PC-3 (cell line): ENCODE data around the gene STARD10.

ENCODE experiments used
- EZH2 ChIP-seq: fragments of 300-600 bp; sonication (generic); IDR thresholded peaks from one replicate; pipeline ENCODE4 v1.6.1; 2017; ENCODE audit warnings: antibody characterized with exemption, mild to moderate bottlenecking, low read length; ENCODE audit not compliant: unreplicated experiment
- EZH2phosphoT487 ChIP-seq: fragments of 300-600 bp; sonication (generic); IDR thresholded peaks from 2 replicates; pipeline ENCODE4 v1.6.1; 2018; ENCODE audit warnings: mild to moderate bottlenecking, antibody characterized with exemption, low read length, borderline replicate concordance
- TF ChIP-seq, protein P1 (sequence below): fragments of 300-600 bp; sonication (generic); conservative IDR thresholded peaks from 2 replicates; pipeline ENCODE4 v1.5.1; 2017; ENCODE audit warnings: antibody characterized with exemption, low read depth, mild to moderate bottlenecking, low read length

GRCh38 chr11:72764503-72764902 lies 29.3 kb downstream of the STARD10 start:
- TF ChIP-seq, protein P1, sequence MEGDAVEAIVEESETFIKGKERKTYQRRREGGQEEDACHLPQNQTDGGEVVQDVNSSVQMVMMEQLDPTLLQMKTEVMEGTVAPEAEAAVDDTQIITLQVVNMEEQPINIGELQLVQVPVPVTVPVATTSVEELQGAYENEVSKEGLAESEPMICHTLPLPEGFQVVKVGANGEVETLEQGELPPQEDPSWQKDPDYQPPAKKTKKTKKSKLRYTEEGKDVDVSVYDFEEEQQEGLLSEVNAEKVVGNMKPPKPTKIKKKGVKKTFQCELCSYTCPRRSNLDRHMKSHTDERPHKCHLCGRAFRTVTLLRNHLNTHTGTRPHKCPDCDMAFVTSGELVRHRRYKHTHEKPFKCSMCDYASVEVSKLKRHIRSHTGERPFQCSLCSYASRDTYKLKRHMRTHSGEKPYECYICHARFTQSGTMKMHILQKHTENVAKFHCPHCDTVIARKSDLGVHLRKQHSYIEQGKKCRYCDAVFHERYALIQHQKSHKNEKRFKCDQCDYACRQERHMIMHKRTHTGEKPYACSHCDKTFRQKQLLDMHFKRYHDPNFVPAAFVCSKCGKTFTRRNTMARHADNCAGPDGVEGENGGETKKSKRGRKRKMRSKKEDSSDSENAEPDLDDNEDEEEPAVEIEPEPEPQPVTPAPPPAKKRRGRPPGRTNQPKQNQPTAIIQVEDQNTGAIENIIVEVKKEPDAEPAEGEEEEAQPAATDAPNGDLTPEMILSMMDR: no peak
- TF ChIP-seq EZH2 (no peak), EZH2phosphoT487 (no peak)
